Measurements from ENCODE around the gene CUX1.

DNA sequence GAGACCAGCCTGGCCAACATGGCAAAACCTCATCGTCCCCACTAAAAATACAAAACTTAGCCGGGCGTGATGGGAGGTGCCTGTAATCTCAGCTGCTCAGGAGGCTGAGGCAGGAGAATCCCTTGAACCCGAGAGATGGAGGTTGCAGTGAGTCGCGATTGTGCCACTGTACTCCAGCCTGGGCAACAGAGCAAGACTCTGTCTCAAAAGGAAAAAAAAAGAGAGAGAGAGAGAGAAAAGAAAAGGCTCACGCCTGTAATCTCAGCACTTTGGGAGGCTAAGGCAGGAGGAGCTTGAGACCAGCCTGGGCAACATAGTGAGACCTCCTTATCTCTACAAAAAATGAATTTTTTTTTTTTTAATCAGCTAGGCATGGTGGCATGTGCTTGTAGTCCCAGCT is 157.6 kb downstream of the CUX1 start:
- TF ChIP-seq, protein P1, sequence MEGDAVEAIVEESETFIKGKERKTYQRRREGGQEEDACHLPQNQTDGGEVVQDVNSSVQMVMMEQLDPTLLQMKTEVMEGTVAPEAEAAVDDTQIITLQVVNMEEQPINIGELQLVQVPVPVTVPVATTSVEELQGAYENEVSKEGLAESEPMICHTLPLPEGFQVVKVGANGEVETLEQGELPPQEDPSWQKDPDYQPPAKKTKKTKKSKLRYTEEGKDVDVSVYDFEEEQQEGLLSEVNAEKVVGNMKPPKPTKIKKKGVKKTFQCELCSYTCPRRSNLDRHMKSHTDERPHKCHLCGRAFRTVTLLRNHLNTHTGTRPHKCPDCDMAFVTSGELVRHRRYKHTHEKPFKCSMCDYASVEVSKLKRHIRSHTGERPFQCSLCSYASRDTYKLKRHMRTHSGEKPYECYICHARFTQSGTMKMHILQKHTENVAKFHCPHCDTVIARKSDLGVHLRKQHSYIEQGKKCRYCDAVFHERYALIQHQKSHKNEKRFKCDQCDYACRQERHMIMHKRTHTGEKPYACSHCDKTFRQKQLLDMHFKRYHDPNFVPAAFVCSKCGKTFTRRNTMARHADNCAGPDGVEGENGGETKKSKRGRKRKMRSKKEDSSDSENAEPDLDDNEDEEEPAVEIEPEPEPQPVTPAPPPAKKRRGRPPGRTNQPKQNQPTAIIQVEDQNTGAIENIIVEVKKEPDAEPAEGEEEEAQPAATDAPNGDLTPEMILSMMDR (IDR thresholded peaks at IDR 0.05 in 2 of 3, conservative IDR thresholded peaks at IDR 0.05 in 1 of 3; ENCODE audit: control insufficient read depth in 2 of 3, extremely low read depth in 1 of 3, insufficient read depth in 1 of 3, low read depth in 3 of 3, low read length in 3 of 3): no peak
- TF ChIP-seq, protein P2, sequence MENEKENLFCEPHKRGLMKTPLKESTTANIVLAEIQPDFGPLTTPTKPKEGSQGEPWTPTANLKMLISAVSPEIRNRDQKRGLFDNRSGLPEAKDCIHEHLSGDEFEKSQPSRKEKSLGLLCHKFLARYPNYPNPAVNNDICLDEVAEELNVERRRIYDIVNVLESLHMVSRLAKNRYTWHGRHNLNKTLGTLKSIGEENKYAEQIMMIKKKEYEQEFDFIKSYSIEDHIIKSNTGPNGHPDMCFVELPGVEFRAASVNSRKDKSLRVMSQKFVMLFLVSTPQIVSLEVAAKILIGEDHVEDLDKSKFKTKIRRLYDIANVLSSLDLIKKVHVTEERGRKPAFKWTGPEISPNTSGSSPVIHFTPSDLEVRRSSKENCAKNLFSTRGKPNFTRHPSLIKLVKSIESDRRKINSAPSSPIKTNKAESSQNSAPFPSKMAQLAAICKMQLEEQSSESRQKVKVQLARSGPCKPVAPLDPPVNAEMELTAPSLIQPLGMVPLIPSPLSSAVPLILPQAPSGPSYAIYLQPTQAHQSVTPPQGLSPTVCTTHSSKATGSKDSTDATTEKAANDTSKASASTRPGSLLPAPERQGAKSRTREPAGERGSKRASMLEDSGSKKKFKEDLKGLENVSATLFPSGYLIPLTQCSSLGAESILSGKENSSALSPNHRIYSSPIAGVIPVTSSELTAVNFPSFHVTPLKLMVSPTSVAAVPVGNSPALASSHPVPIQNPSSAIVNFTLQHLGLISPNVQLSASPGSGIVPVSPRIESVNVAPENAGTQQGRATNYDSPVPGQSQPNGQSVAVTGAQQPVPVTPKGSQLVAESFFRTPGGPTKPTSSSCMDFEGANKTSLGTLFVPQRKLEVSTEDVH (IDR thresholded peaks at IDR 0.05; ENCODE audit: low read depth, partially characterized antibody): no peak
